Subcutaneous abdominal adipose tissue (tissue), 5 donors: Measurements from ENCODE around the gene PDS5B.

Experiments
- H3K27ac ChIP-seq: one replicate; pipeline ENCODE4 v1.7.0; 2013; ENCODE audit warnings: low read depth, mild to moderate bottlenecking, inconsistent platforms, low read length, moderate library complexity
- H3K27me3 ChIP-seq, 5 donors: one replicate each; pipeline ENCODE4 v1.7.0; 2013; ENCODE audit warnings: low read length in 5 of 5, inconsistent platforms in 1 of 5; ENCODE audit not compliant: control insufficient read depth in 5 of 5, insufficient read depth in 4 of 5
- H3K36me3 ChIP-seq, 5 donors: one replicate each; pipeline ENCODE4 v1.7.0; 2013; ENCODE audit warnings: low read length in 5 of 5; ENCODE audit not compliant: control insufficient read depth in 5 of 5, insufficient read depth in 5 of 5
- H3K4me1 ChIP-seq, 5 donors: one replicate each; pipeline ENCODE4 v1.7.0; 2013; ENCODE audit warnings: low read length in 5 of 5, mild to moderate bottlenecking in 3 of 5, moderate library complexity in 1 of 5; ENCODE audit not compliant: control insufficient read depth in 5 of 5, insufficient read depth in 5 of 5
- H3K4me3 ChIP-seq, 5 donors: one replicate each; pipeline ENCODE4 v1.7.0; 2013; ENCODE audit warnings: low read length in 5 of 5, low read depth in 1 of 5
- H3K9ac ChIP-seq, 5 donors: one replicate each; pipeline ENCODE4 v1.7.0; 2013; ENCODE audit warnings: low read length in 5 of 5, mild to moderate bottlenecking in 4 of 5, moderate library complexity in 3 of 5
- H3K9me3 ChIP-seq, 5 donors: one replicate each; pipeline ENCODE4 v1.7.0; 2013; ENCODE audit warnings: low read length in 5 of 5; ENCODE audit not compliant: control insufficient read depth in 5 of 5
- donor health status: healthy.
- donor health status: healthy.
- donor health status: healthy.
- donor health status: healthy.
- donor health status: healthy.

The PDS5B gene

DNA sequence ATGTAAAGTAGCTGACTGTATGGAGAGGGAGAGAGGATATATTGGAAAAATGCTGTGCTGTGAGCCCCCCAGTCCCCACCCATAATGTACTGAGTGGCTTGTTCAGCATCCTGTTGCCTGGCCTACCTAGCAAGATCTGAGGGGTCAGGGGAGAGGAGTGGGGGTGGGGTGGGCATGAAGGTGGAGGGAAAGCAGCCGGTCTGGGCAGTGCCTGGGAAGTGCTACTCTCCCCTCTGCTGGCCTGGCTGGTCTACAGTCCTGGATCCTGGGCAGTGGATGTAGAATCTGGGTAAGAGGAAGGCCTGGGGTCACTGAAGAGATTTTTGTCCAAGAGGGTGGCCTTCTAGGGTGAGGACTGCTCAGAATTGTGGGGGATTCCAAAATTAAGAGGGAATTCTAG is 210.5 kb downstream of the PDS5B start:
- Histone ChIP-seq H3K27me3 (no peaks in the 10 kb centered on the region), H3K9ac (no peak overlapping the region), H3K9me3 (peaks cover 0 to 5% (median 0%) of the 10 kb centered on the region in 5 donors), H3K36me3 (no peaks in the 10 kb centered on the region), H3K27ac (no peak overlapping the region), H3K4me3 (no peak overlapping the region), H3K4me1 (no peaks in the 10 kb centered on the region)

DNA sequence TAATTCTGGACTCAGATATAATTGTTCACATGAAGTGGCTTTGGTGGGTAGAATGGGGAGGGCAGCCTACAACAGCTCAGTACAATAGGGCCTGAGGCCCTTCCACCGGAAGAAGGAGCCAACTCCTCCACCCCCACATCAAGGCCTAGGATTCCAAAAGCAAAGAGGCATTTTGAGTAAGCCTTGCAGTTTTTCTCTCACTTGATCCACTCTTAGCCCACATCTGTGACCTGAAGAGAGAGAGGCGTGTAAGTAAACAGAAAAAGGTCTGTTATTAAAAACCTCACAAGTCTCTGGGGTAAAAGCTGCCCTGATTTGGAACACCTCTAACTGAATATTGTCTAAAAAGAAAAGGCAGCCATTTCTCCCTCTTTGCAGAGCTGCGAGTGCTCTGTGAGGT is 215.9 kb downstream of the PDS5B start:
- Histone ChIP-seq H3K9me3 (peaks cover 0 to 5% (median 0%) of the 10 kb centered on the region in 5 donors), H3K4me1 (no peaks in the 10 kb centered on the region)

DNA sequence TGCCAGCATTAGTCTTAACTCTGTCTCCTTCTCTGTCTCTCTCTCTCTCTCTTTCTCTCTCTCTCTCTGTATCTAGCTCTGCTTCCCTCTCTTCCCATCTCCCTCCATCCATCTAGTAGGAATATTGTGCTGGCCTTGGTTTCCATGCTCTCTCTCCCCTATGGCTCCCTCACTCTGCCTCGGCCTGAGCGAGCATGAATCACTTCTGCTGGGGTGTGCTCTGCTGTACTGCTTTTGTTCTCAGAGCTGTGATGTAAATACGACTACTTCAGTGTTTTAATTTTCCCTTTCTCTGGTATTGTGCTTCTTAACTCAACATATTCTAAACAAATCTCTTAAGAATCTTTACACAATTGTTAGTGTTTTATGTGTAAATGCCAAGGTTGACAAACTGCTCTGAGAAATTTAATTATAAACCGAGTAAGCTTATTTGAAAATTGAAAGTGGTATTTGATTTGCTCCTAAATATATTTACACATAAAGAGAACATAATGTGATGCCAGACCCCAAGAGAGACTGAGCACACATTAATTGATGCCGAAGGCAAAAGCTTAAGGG is 218.5 kb downstream of the PDS5B start:
- H3K27ac ChIP-seq: no peak overlapping the region
- no peaks in the 10 kb centered on the region for H3K4me1 ChIP-seq
- no peak overlapping the region for H3K4me3 ChIP-seq
- H3K9ac ChIP-seq: no peak overlapping the region
- no peaks in the 10 kb centered on the region for H3K27me3 ChIP-seq
- peaks cover 0 to 5% (median 2%) of the 10 kb centered on the region in 5 donors for H3K9me3 ChIP-seq
- H3K36me3 ChIP-seq: no peaks in the 10 kb centered on the region

More for the DNA sequence above, 215.9 kb downstream of the PDS5B start:
- Histone ChIP-seq H3K9ac (no peak overlapping the region), H3K4me3 (no peak overlapping the region), H3K36me3 (no peaks in the 10 kb centered on the region), H3K27ac (no peak overlapping the region), H3K27me3 (no peaks in the 10 kb centered on the region)

DNA sequence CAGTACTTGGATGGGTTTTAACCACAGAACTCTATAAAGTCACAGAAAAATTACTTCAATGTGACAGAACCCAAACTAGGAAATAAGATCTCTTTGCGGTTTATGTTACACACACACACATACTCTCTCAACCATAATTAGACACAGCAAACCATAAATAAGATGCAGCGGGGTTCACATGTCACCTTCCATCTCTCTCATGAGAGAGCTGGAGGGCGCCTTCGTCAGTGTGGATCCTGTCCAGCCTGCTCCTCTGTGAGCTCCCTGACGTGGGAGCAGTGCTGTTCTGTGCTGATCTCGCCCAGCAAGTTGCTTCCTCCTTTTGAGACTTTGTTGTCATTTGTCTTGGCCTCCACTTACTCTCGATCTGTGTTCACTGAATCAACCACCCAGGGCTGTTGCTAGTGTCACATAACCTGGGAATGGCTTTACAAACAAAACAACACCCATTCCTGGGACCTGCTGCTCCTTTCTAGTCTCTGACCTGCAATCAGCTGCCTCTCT is 225.1 kb downstream of the PDS5B start:
- peaks cover 2 to 13% (median 9%) of the 10 kb centered on the region in 5 donors for H3K9me3 ChIP-seq
- no peak overlapping the region for H3K27ac ChIP-seq
- H3K4me1 ChIP-seq: no peaks in the 10 kb centered on the region
- no peak overlapping the region for H3K9ac ChIP-seq
- peaks cover 0 to 4% (median 0%) of the 10 kb centered on the region in 5 donors for H3K27me3 ChIP-seq
- H3K4me3 ChIP-seq: no peak overlapping the region
- H3K36me3 ChIP-seq: no peaks in the 10 kb centered on the region

DNA sequence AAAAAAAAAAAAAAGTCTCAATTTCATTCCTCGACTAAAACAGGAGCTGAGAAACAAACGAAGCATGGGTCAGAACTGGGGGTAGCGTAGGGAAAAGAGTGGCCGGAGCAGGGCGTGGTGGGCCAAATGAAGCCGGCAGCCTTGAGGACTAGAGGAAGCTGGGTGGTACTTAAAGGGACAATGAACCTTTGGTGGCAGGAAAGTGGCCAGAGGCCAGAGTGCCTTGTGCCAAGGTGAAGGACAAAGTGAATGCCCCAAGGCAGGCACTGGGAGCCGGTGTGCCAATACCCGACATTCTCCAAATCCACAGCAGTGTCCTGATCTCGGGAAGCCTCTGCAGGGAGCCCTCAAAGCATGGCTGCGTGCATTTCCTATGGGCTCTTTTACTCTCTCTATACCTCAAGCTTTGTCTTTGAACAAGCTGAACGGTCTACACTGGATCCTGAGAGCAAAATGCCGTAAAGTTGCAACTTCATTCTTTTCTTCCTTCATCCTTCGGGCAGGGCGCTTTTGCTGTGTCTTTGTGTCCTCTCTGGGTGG is 235.0 kb downstream of the PDS5B start:
- Histone ChIP-seq H3K27me3 (no peaks in the 10 kb centered on the region), H3K9me3 (no peaks in the 10 kb centered on the region), H3K9ac (no peak overlapping the region), H3K4me1 (peaks cover 0 to 10% (median 7%) of the 10 kb centered on the region in 5 donors), H3K36me3 (no peaks in the 10 kb centered on the region), H3K27ac (no peak overlapping the region), H3K4me3 (no peak overlapping the region)

DNA sequence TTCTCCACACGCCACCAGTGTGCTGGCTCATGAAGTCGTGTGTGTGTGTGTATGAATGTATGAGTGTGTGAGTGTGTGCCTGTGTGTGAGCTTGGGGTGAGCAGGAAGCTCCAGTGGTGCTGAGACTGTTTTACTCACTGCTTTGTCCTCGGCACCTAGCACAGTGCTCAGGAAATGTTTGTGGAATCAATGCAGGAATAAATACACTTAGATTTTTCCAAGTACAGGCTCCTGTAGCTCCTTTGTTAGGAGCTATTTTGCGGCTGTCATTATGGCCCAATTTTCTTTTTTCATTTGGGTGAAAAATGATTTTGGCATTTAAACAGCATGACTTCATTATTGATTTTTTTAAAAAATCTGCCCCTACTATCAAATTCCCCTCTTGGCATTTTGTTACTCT is 236.5 kb downstream of the PDS5B start:
- no peak overlapping the region for H3K27ac ChIP-seq
- H3K9ac ChIP-seq: no peak overlapping the region
- H3K9me3 ChIP-seq: no peaks in the 10 kb centered on the region
- no peak overlapping the region for H3K4me3 ChIP-seq
- no peaks in the 10 kb centered on the region for H3K27me3 ChIP-seq
- peaks cover 0 to 10% (median 7%) of the 10 kb centered on the region in 5 donors for H3K4me1 ChIP-seq
- no peaks in the 10 kb centered on the region for H3K36me3 ChIP-seq

DNA sequence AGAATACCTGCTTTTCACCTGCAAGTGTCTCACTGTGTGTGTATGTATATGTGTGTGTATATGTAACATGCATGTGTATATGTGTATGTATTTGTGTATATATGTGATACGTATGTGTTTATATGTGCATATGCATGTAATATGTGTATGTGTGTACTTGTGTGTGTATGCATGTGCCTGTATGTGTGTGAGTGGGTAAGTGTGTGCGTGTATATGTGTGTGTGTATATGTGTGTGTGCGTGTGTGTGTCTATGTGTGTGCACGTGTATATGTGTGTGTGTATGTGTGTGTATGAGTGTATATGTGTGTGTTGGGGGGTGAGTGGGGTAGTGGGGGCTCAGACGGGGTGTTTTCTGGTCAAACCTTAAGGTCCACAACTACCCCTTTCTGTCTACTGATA is 237.3 kb downstream of the PDS5B start:
- H3K27ac ChIP-seq: no peak overlapping the region
- no peaks in the 10 kb centered on the region for H3K27me3 ChIP-seq
- H3K4me3 ChIP-seq: no peak overlapping the region
- no peak overlapping the region for H3K9ac ChIP-seq
- peaks cover 0 to 10% (median 7%) of the 10 kb centered on the region in 5 donors for H3K4me1 ChIP-seq
- no peaks in the 10 kb centered on the region for H3K36me3 ChIP-seq
- H3K9me3 ChIP-seq: no peaks in the 10 kb centered on the region

DNA sequence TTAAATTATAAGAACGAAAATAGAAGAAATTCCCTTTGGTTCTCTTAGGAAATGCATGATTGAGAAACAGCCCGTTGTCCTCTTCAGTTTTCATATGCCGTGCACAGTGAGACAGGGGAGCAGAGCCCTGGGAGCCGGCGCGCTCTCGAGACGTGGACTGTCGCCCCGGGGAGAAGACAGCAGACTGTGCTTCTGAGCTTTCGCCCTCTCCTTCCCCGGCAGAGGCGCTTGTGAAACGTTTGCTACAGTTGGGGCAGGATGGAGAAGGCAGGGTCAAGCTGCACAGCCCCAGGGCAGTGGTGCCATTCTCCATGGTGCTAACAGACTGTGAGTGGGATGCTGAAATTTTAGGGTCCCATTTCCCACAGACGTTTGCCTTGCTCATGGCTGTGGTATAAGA is 237.8 kb downstream of the PDS5B start:
- H3K4me3 ChIP-seq: peak overlapping the region in 3 of 5 donors; percentile 4 to 20 (median 14)
- peak overlapping the region; percentile 38 for H3K27ac ChIP-seq
- H3K9ac ChIP-seq: no peak overlapping the region
- no peaks in the 10 kb centered on the region for H3K27me3 ChIP-seq
- no peaks in the 10 kb centered on the region for H3K36me3 ChIP-seq
- peaks cover 0 to 10% (median 7%) of the 10 kb centered on the region in 5 donors for H3K4me1 ChIP-seq
- H3K9me3 ChIP-seq: no peaks in the 10 kb centered on the region

DNA sequence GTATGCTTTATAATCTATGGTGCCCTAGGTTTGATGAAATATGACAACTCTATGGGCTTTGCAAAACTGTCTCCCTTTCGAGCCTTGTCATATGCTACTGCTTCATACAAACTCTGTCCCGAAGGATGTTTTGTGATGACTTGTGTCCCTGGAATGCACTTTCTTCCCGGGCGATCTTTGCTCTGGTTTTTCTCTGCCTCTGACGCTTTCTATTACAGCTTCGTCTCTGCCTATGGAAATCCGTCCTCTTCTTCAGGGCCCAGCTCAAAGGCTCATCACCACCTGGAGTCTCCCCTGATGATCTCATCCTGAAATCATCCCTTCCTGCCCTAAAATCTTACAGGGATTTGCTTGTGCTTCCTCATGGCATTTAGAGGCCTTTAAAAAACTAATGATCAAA is 238.4 kb downstream of the PDS5B start:
- Histone ChIP-seq H3K27me3 (no peaks in the 10 kb centered on the region), H3K27ac (no peak overlapping the region), H3K4me1 (peaks cover 0 to 10% (median 7%) of the 10 kb centered on the region in 5 donors), H3K36me3 (no peaks in the 10 kb centered on the region), H3K4me3 (no peak overlapping the region), H3K9ac (no peak overlapping the region), H3K9me3 (no peaks in the 10 kb centered on the region)

DNA sequence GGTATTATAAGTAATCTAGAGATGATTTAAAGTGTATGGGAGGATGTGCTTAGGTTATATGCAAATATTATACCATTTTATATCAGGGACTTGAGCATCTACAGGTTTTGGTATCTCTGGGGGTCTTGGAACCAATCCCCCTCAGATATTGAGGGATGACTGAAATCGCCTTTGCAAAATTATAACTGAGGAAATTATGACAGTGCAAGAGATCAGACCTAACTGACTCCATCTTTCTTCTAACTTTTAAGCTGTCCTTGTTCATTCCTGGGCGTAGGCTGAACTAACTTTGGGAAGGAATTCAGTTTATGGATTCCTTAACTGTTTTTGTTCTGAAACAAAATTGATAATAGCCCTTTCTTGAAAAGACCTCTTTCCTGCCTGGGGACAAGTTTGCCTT is 239.2 kb downstream of the PDS5B start:
- Histone ChIP-seq H3K27ac (no peak overlapping the region), H3K27me3 (no peaks in the 10 kb centered on the region), H3K9ac (no peak overlapping the region), H3K4me3 (no peak overlapping the region), H3K36me3 (no peaks in the 10 kb centered on the region), H3K4me1 (peaks cover 0 to 10% (median 7%) of the 10 kb centered on the region in 5 donors), H3K9me3 (no peaks in the 10 kb centered on the region)
